ENCODE results near the gene RAI2.

RAI2 gene

GRCh38 chrX:17842769-17843525 lies 18.2 kb downstream of the RAI2 start:
- peak; percentile 0 for DNase-seq (ENCODE audit: low read depth)

GRCh38 chrX:17839269-17839668 lies 21.8 kb downstream of the RAI2 start:
- DNase-seq (ENCODE audit: low read depth), result no peak
- TF ChIP-seq CTCF (IDR thresholded peaks at IDR 0.05; ENCODE audit: low read depth, low read length) (no peak), MYC (IDR thresholded peaks at IDR 0.05; ENCODE audit: low read depth, low read length) (no peak), POLR2A (IDR thresholded peaks at IDR 0.05; ENCODE audit: extremely low read depth, insufficient read length) (no peak), MAX (IDR thresholded peaks at IDR 0.05; ENCODE audit: low read depth, low read length) (no peak)
- H3K4me3 ChIP-seq (ENCODE audit: low read depth, low read length), result no peak overlapping the region

More at GRCh38 chrX:17842769-17843525, 18.2 kb downstream of the RAI2 start:
- H3K4me3 ChIP-seq (ENCODE audit: low read depth, low read length), result no peak overlapping the region
- TF ChIP-seq CTCF (IDR thresholded peaks at IDR 0.05; ENCODE audit: low read depth, low read length) (no peak), MAX (IDR thresholded peaks at IDR 0.05; ENCODE audit: low read depth, low read length) (no peak), MYC (IDR thresholded peaks at IDR 0.05; ENCODE audit: low read depth, low read length) (no peak), POLR2A (IDR thresholded peaks at IDR 0.05; ENCODE audit: extremely low read depth, insufficient read length) (no peak)

- no peak overlapping the region for H3K4me3 ChIP-seq (ENCODE audit: low read depth, low read length)
- DNase-seq (ENCODE audit: low read depth), result peak; percentile 0
- TF ChIP-seq POLR2A (IDR thresholded peaks at IDR 0.05; ENCODE audit: extremely low read depth, insufficient read length) (no peak), MYC (IDR thresholded peaks at IDR 0.05; ENCODE audit: low read depth, low read length) (no peak), MAX (IDR thresholded peaks at IDR 0.05; ENCODE audit: low read depth, low read length) (no peak), CTCF (IDR thresholded peaks at IDR 0.05; ENCODE audit: low read depth, low read length) (no peak)
Observed at GRCh38 chrX:17836830-17837229, 24.3 kb downstream of the RAI2 start.

- no peak overlapping the region for H3K4me3 ChIP-seq (ENCODE audit: low read depth, low read length)
- DNase-seq (ENCODE audit: low read depth), result no peak
- TF ChIP-seq CTCF (IDR thresholded peaks at IDR 0.05; ENCODE audit: low read depth, low read length), result no peak
- no peak for TF ChIP-seq MYC (IDR thresholded peaks at IDR 0.05; ENCODE audit: low read depth, low read length)
- no peak for TF ChIP-seq MAX (IDR thresholded peaks at IDR 0.05; ENCODE audit: low read depth, low read length)
- no peak for TF ChIP-seq POLR2A (IDR thresholded peaks at IDR 0.05; ENCODE audit: extremely low read depth, insufficient read length)
Observed at GRCh38 chrX:17833954-17834353, 27.1 kb downstream of the RAI2 start.

GRCh38 chrX:17831255-17831654 lies 29.8 kb downstream of the RAI2 start:
- TF ChIP-seq MYC (IDR thresholded peaks at IDR 0.05; ENCODE audit: low read depth, low read length), result no peak
- TF ChIP-seq CTCF (IDR thresholded peaks at IDR 0.05; ENCODE audit: low read depth, low read length), result no peak
- TF ChIP-seq POLR2A (IDR thresholded peaks at IDR 0.05; ENCODE audit: extremely low read depth, insufficient read length), result no peak
- no peak for TF ChIP-seq MAX (IDR thresholded peaks at IDR 0.05; ENCODE audit: low read depth, low read length)
- DNase-seq (ENCODE audit: low read depth), result no peak
- no peak overlapping the region for H3K4me3 ChIP-seq (ENCODE audit: low read depth, low read length)

Measured in NB4 (cell line).